D721Med (cell line): ENCODE measurements around the gene NENF.

ENCODE experiments used
- DNase-seq: peaks from one replicate; pipeline ENCODE4 v3.0.0; 2011; ENCODE audit warnings: low spot score; ENCODE audit not compliant: insufficient read length
- FAIRE-seq: peaks from 2 replicates; lab custom pipeline; 2011; peaks lifted over from hg19 to GRCh38; lab: Jason Lieb, UNC
- CTCF ChIP-seq: IDR thresholded peaks from 2 replicates; pipeline ENCODE4 v1.5.1; 2012; ENCODE audit warnings: mild to moderate bottlenecking, control low read depth; ENCODE audit not compliant: insufficient read depth; ENCODE audit errors: missing control alignments

The NENF gene

GRCh38 chr1:212484701-212485570 is 52.2 kb downstream of the NENF start:
- TF ChIP-seq CTCF, result no peak
- DNase-seq, result no peak
- FAIRE-seq, result no peak

GRCh38 chr1:212485571-212485912 is 52.8 kb downstream of the NENF start:
- FAIRE-seq (no peak), DNase-seq (no peak)
- no peak for TF ChIP-seq CTCF

- FAIRE-seq, result no peak
- no peak for TF ChIP-seq CTCF
Measured at GRCh38 chr1:212485913-212486618, 53.3 kb downstream of the NENF start.

GRCh38 chr1:212486619-212486975 is 53.9 kb downstream of the NENF start:
- FAIRE-seq (no peak), DNase-seq (no peak)
- no peak for TF ChIP-seq CTCF

More at GRCh38 chr1:212485913-212486618, 53.3 kb downstream of the NENF start:
- no peak for DNase-seq

- FAIRE-seq, result no peak
- DNase-seq, result no peak
Measured at GRCh38 chr1:212487286-212487685, 54.6 kb downstream of the NENF start.

GRCh38 chr1:212487774-212488435 is 55.2 kb downstream of the NENF start:
- DNase-seq, result no peak
- no peak for FAIRE-seq
- no peak for TF ChIP-seq CTCF

More at GRCh38 chr1:212487286-212487685, 54.6 kb downstream of the NENF start:
- TF ChIP-seq CTCF, result no peak
